ENCODE results near the gene KRT84.

- TF ChIP-seq CTCF (IDR thresholded peaks at IDR 0.05) (no peak), EZH2 (IDR thresholded peaks at IDR 0.05) (no peak), EZH2phosphoT487 (IDR thresholded peaks at IDR 0.05) (no peak)
Measured at GRCh38 chr12:52354200-52354599, 31.3 kb downstream of the KRT84 start.

All from neural progenitor cell (in vitro differentiated cells).